Keratinocyte (primary cell): ENCODE data around the gene CRLF1. TPM values are rescaled to one million over a fixed set of nuclear protein-coding genes. Genes with fewer than 3 reads are reported as not detected.

Experiments used
- DNase-seq: peaks from one replicate; pipeline ENCODE4 v3.0.0-alpha.2; 2011; ENCODE audit warnings: low read depth, missing footprints, low spot score
- FAIRE-seq: peaks from 2 replicates; lab custom pipeline; 2011; peaks lifted over from hg19 to GRCh38; lab: Jason Lieb, UNC
- H2AFZ ChIP-seq: 2 replicates; pipeline ENCODE4 v1.6.0; 2012; ENCODE audit warnings: low read length, control low read depth, inconsistent platforms; ENCODE audit not compliant: control insufficient read depth
- H3K27ac ChIP-seq: 2 replicates; pipeline ENCODE4 v1.5.1; 2011; ENCODE audit warnings: low read length; ENCODE audit not compliant: control insufficient read depth, insufficient read depth
- H3K27me3 ChIP-seq: 3 replicates; pipeline ENCODE4 v1.6.0; 2011; ENCODE audit warnings: low read length; ENCODE audit not compliant: control insufficient read depth, insufficient read depth; ENCODE audit errors: extremely low read depth
- H3K36me3 ChIP-seq, 2 experiments: 2 replicates in 1 of 2; 3 replicates in 1 of 2; pipeline ENCODE4 v1.5.1; 2011; ENCODE audit warnings: low read length in 2 of 2, mild to moderate bottlenecking in 1 of 2; ENCODE audit not compliant: control insufficient read depth in 2 of 2, insufficient read depth in 2 of 2; ENCODE audit errors: extremely low read depth in 1 of 2
- H3K4me1 ChIP-seq: 3 replicates; pipeline ENCODE4 v1.5.1; 2011; ENCODE audit warnings: low read length; ENCODE audit not compliant: control insufficient read depth, insufficient read depth; ENCODE audit errors: extremely low read depth
- H3K4me2 ChIP-seq: 3 replicates; pipeline ENCODE4 v1.6.0; 2011; ENCODE audit warnings: low read depth, low read length; ENCODE audit not compliant: control insufficient read depth, insufficient read depth; ENCODE audit errors: extremely low read depth
- H3K4me3 ChIP-seq, 3 experiments: fragments of 200-600 bp in 1 of 3; sonication (generic) in 1 of 3; 2 replicates in 2 of 3; 3 replicates in 1 of 3; pipeline ENCODE4 v1.5.1; 2011 to 2016; ENCODE audit warnings: low read length in 3 of 3, mild to moderate bottlenecking in 3 of 3, control low read depth in 2 of 3, inconsistent platforms in 1 of 3, low read depth in 1 of 3, mixed read lengths in 1 of 3, mixed run types in 1 of 3, moderate library complexity in 1 of 3; ENCODE audit not compliant: control insufficient read depth in 2 of 3, insufficient read depth in 2 of 3; ENCODE audit errors: extremely low read depth in 1 of 3
- H3K79me2 ChIP-seq: 2 replicates; pipeline ENCODE4 v1.6.0; 2012; ENCODE audit warnings: low read length; ENCODE audit not compliant: control insufficient read depth, insufficient read depth
- H3K9ac ChIP-seq: 3 replicates; pipeline ENCODE4 v1.6.0; 2011; ENCODE audit warnings: low read length; ENCODE audit not compliant: control insufficient read depth, insufficient read depth; ENCODE audit errors: extremely low read depth
- H3K9me1 ChIP-seq: 3 replicates; pipeline ENCODE4 v1.6.0; 2011; ENCODE audit warnings: low read length; ENCODE audit not compliant: control insufficient read depth, insufficient read depth; ENCODE audit errors: extremely low read depth
- H3K9me3 ChIP-seq: 2 replicates; pipeline ENCODE4 v1.5.1; 2012; ENCODE audit warnings: low read depth, low read length; ENCODE audit not compliant: control insufficient read depth
- H4K20me1 ChIP-seq: 3 replicates; pipeline ENCODE4 v1.6.0; 2011; ENCODE audit warnings: low read length; ENCODE audit not compliant: control insufficient read depth, insufficient read depth; ENCODE audit errors: extremely low read depth
- CTCF ChIP-seq, 3 experiments: IDR thresholded peaks in 1 of 3; conservative IDR thresholded peaks in 1 of 3; optimal IDR thresholded peaks in 1 of 3; 2 replicates in 2 of 3; 3 replicates in 1 of 3; pipeline versions ENCODE3 to v1.5.1; 2011; ENCODE audit warnings: low read length in 3 of 3, mild to moderate bottlenecking in 3 of 3, moderate library complexity in 2 of 3, control low read depth in 1 of 3, inconsistent platforms in 1 of 3; ENCODE audit not compliant: insufficient read depth in 2 of 3; ENCODE audit errors: extremely low read depth in 1 of 3
- EZH2 ChIP-seq: IDR thresholded peaks from one replicate; pipeline ENCODE4 v1.6.1; 2012; ENCODE audit warnings: inconsistent platforms, mild to moderate bottlenecking, low read length, moderate library complexity
- dilution Hi-C: fragments of 300-500 bp; cut with MboI; formaldehyde crosslinking; loops from one replicate; pipeline ENCODE4 v1.7.0; 2020; ENCODE audit warnings: low sequenced_read_pairs; ENCODE audit not compliant: extremely low pct_ligation_motif_present
- polyA plus RNA-seq, 5 experiments: library from polyadenylated mRNA; depleted of rRNA in 3 of 5; stranded (reverse) in 3 of 5; stranded (forward) in 1 of 5; unstranded in 1 of 5; fragments of >200 nt; gene quantifications; 1 replicate in 1 of 5; 2 replicates in 3 of 5; 3 replicates in 1 of 5; pipeline versions ENCODE4 v1.2.1 to v1.2.3, GENCODE V29; 2011 to 2012; ENCODE audit warnings: missing spikeins in 2 of 5, low read depth in 1 of 5, low replicate concordance in 1 of 5

Gene CRLF1
- polyA plus RNA-seq, 1 donor (not counting 4 experiments of a cell fraction or from before 2014, with no cell fraction given) = 0.20 TPM

- dilution Hi-C loops = no loop called here
Measured at GRCh38 chr19:18651733-18652132, 45.1 kb upstream of the CRLF1 start.

GRCh38 chr19:18651300-18651699, 44.7 kb upstream of the CRLF1 start:
- dilution Hi-C loops = no loop called here
- FAIRE-seq = no peak

More at GRCh38 chr19:18651733-18652132, 45.1 kb upstream of the CRLF1 start:
- no peaks in the 10 kb centered on the region for H4K20me1 ChIP-seq
- no peaks in the 10 kb centered on the region for H3K9me3 ChIP-seq
- H3K9me1 ChIP-seq = no peaks in the 10 kb centered on the region
- H3K4me1 ChIP-seq = peaks cover 3% of the 10 kb centered on the region
- DNase-seq (no peak), FAIRE-seq (no peak)
- H3K27me3 ChIP-seq = peaks cover under 1% of the 10 kb centered on the region
- H2AFZ ChIP-seq = no peak overlapping the region
- H3K9ac ChIP-seq = no peak overlapping the region
- H3K4me3 ChIP-seq = no peak overlapping the region
- no peak overlapping the region for H3K27ac ChIP-seq
- no peaks in the 10 kb centered on the region for H3K36me3 ChIP-seq
- no peak for TF ChIP-seq EZH2
- H3K4me2 ChIP-seq = no peak overlapping the region
- H3K79me2 ChIP-seq = no peaks in the 10 kb centered on the region

More at GRCh38 chr19:18651300-18651699, 44.7 kb upstream of the CRLF1 start:
- Histone ChIP-seq H3K4me2 (no peak overlapping the region), H4K20me1 (no peaks in the 10 kb centered on the region), H3K27me3 (no peaks in the 10 kb centered on the region), H3K4me3 (no peak overlapping the region), H3K9ac (no peak overlapping the region), H2AFZ (no peak overlapping the region), H3K36me3 (no peaks in the 10 kb centered on the region), H3K79me2 (no peaks in the 10 kb centered on the region), H3K4me1 (peaks cover 3% of the 10 kb centered on the region), H3K27ac (no peak overlapping the region), H3K9me1 (no peaks in the 10 kb centered on the region), H3K9me3 (no peaks in the 10 kb centered on the region)
- TF ChIP-seq EZH2 = no peak
- TF ChIP-seq CTCF (optimal IDR thresholded peaks at IDR 0.05 in 1 of 3, IDR thresholded peaks at IDR 0.05 in 1 of 3, conservative IDR thresholded peaks at IDR 0.05 in 1 of 3; ENCODE audit: extremely low read depth in 1 of 3, insufficient read depth in 2 of 3, low read length in 3 of 3) = no peak
- DNase-seq = no peak
